Testis (tissue), 2 donors: ENCODE measurements around the gene MTFMT.

Experiments used
- CTCF ChIP-seq, 3 experiments: fragments of 450-650 bp in 2 of 3; fragments of 200-600 bp in 1 of 3; sonication (generic) in 1 of 3; IDR thresholded peaks; one replicate each; pipeline ENCODE4 v1.5.1; 2016 to 2019; ENCODE audit warnings: antibody characterized with exemption in 3 of 3, mild to moderate bottlenecking in 2 of 3, moderate library complexity in 1 of 3
- POLR2A ChIP-seq: fragments of 450-650 bp; IDR thresholded peaks from one replicate; pipeline ENCODE4 v1.6.1; 2017; ENCODE audit warnings: antibody characterized with exemption, mild to moderate bottlenecking, moderate library complexity

DNA sequence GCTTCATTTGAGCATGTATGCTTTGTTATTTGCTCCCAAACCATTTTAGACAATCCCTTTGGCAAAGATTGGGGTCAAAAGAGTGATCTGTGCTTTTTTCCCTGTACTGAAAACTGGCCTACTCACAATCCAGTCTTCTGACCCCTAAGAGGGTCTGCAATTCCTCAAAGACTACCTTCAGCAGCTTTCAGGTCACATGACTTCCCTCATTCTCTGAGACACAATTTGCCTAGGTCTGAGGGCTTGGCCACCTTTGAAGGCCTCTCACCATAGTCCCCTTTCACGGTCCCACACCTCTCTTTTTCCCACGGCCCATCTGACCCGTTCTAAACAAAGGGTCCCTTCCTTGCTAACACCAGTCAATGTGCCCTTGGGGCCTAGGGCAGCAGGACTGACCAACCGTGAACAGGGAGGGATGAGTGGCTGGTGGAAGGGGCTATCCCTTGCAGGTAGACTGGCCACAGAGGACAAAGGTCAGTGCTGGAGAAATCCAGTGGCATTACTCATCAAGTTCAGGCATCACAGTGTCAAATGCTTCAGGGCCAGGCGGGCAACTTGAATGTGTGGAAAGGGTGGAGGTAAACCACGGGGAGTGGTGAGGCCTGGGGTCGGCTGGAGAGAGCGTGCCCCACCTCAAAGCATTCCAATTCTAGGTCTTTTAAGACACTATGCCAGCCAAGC lies 27.6 kb upstream of the MTFMT start:
- TF ChIP-seq CTCF (IDR thresholded peaks at IDR 0.05), result no peak
- no peak for TF ChIP-seq POLR2A
